Neural cell (in vitro differentiated cells): ENCODE data around the gene ZFYVE28. TPM values are rescaled to one million over a fixed set of nuclear protein-coding genes. Genes with fewer than 3 reads are reported as not detected.

ENCODE experiments used
- H2AFZ ChIP-seq: fragments of 200-600, 300-800 bp; sonication (generic), shearing (Covaris generic); 2 replicates; pipeline ENCODE4 v1.6.0; 2014; ENCODE audit warnings: low read depth, mild to moderate bottlenecking, antibody characterized with exemption, low read length, moderate library complexity
- H3F3A ChIP-seq: fragments of 200-600 bp; shearing (Covaris generic); 2 replicates; pipeline ENCODE4 v1.6.1; 2016; ENCODE audit warnings: mild to moderate bottlenecking, moderate library complexity, mixed read lengths, antibody characterized with exemption, low read length; ENCODE audit not compliant: insufficient read depth, poor library complexity, severe bottlenecking
- H3K27ac ChIP-seq: fragments of 200-600, 300-800 bp; sonication (generic), shearing (Covaris generic); 2 replicates; pipeline ENCODE4 v1.5.1; 2014; ENCODE audit warnings: mild to moderate bottlenecking, low read length, moderate library complexity
- H3K27me3 ChIP-seq: fragments of 300-800, 200-600 bp; sonication (generic), shearing (Covaris generic); 2 replicates; pipeline ENCODE4 v1.6.0; 2014; ENCODE audit warnings: mild to moderate bottlenecking, low read depth, low read length, moderate library complexity; ENCODE audit not compliant: insufficient read depth
- H3K36me3 ChIP-seq: fragments of 300-800, 200-600 bp; sonication (generic), shearing (Covaris generic); 2 replicates; pipeline ENCODE4 v1.5.1; 2014; ENCODE audit warnings: mild to moderate bottlenecking, antibody characterized with exemption, low read length, moderate library complexity; ENCODE audit not compliant: insufficient read depth
- H3K4me2 ChIP-seq: fragments of 300-800, 200-600 bp; sonication (generic), shearing (Covaris generic); 2 replicates; pipeline ENCODE4 v1.6.0; 2014; ENCODE audit warnings: mild to moderate bottlenecking, low read length
- H3K4me3 ChIP-seq: fragments of 300-800, 200-600 bp; sonication (generic), shearing (Covaris generic); 2 replicates; pipeline ENCODE4 v1.5.1; 2014; ENCODE audit warnings: mild to moderate bottlenecking, low read length, moderate library complexity
- H3K79me2 ChIP-seq: fragments of 200-600 bp; shearing (Covaris generic); replicated peaks from 2 replicates; pipeline ENCODE4 v1.6.0; 2014; ENCODE audit warnings: mild to moderate bottlenecking, low read length, moderate library complexity; ENCODE audit not compliant: insufficient read depth
- H3K9ac ChIP-seq: fragments of 300-800, 200-600 bp; sonication (generic), shearing (Covaris generic); 2 replicates; pipeline ENCODE4 v1.6.1; 2016; ENCODE audit warnings: mild to moderate bottlenecking, low read length, mixed read lengths
- H3K9me2 ChIP-seq: fragments of 200-600 bp; shearing (Covaris generic); 2 replicates; pipeline ENCODE4 v1.6.1; 2016; ENCODE audit warnings: mild to moderate bottlenecking, low read length, mixed read lengths; ENCODE audit not compliant: insufficient read depth
- H3K9me3 ChIP-seq: fragments of 200-600, 300-800 bp; sonication (generic), shearing (Covaris generic); 2 replicates; pipeline ENCODE4 v1.6.1; 2016; ENCODE audit warnings: mild to moderate bottlenecking, mixed run types, low read length, moderate library complexity, mixed read lengths
- H4K20me1 ChIP-seq: fragments of 200-600 bp; shearing (Covaris generic); 2 replicates; pipeline ENCODE4 v1.6.1; 2016; ENCODE audit warnings: mild to moderate bottlenecking, mixed run types; ENCODE audit not compliant: insufficient read depth
- EP300 ChIP-seq: fragments of 450-650 bp; conservative IDR thresholded peaks from 2 replicates; pipeline ENCODE4 v1.6.1; 2014; ENCODE audit warnings: antibody characterized with exemption, mild to moderate bottlenecking, moderate library complexity; ENCODE audit not compliant: poor library complexity, severe bottlenecking
- EZH2 ChIP-seq: fragments of 200-600, 300-800 bp; shearing (Covaris generic), sonication (generic); IDR thresholded peaks from 2 replicates; pipeline ENCODE4 v1.6.1; 2014; ENCODE audit warnings: antibody characterized with exemption, low read length, borderline replicate concordance, mild to moderate bottlenecking; ENCODE audit not compliant: insufficient read depth, poor library complexity, severe bottlenecking
- MXI1 ChIP-seq: fragments of 450-650 bp; conservative IDR thresholded peaks from 2 replicates; pipeline ENCODE4 v1.6.1; 2014; ENCODE audit warnings: antibody characterized with exemption, mild to moderate bottlenecking; ENCODE audit not compliant: poor library complexity, severe bottlenecking
- POLR2AphosphoS5 ChIP-seq: IDR thresholded peaks from 2 replicates; pipeline ENCODE4 v1.6.1; 2012
- RAD21 ChIP-seq: fragments of 450-650 bp; conservative IDR thresholded peaks from 2 replicates; pipeline ENCODE4 v1.6.1; 2014; ENCODE audit warnings: antibody characterized with exemption, mild to moderate bottlenecking, moderate library complexity
- SMC3 ChIP-seq: fragments of 450-650 bp; conservative IDR thresholded peaks from 2 replicates; pipeline ENCODE4 v1.6.1; 2014; ENCODE audit warnings: antibody characterized with exemption, mild to moderate bottlenecking, moderate library complexity; ENCODE audit not compliant: poor library complexity
- TAF1 ChIP-seq: IDR thresholded peaks from 2 replicates; pipeline ENCODE4 v1.6.1; 2012; ENCODE audit warnings: low read depth
- polyA plus RNA-seq: library from polyadenylated mRNA; depleted of rRNA; stranded (reverse); fragments of >200 nt; gene quantifications from 2 replicates; pipeline ENCODE4 v1.2.3, GENCODE V29; 2014
- TF ChIP-seq, protein P1 (sequence below): IDR thresholded peaks from 2 replicates; pipeline ENCODE4 v1.6.1; 2012; ENCODE audit warnings: borderline replicate concordance
- TF ChIP-seq, protein P2 (sequence below): fragments of 450-650 bp; IDR thresholded peaks from 2 replicates; pipeline ENCODE4 v1.5.1; 2014; ENCODE audit warnings: antibody characterized with exemption, mild to moderate bottlenecking, moderate library complexity; ENCODE audit not compliant: poor library complexity, severe bottlenecking

Gene ZFYVE28
- polyA plus RNA-seq, 1 donor from 2014 or later = 2.4 TPM

DNA sequence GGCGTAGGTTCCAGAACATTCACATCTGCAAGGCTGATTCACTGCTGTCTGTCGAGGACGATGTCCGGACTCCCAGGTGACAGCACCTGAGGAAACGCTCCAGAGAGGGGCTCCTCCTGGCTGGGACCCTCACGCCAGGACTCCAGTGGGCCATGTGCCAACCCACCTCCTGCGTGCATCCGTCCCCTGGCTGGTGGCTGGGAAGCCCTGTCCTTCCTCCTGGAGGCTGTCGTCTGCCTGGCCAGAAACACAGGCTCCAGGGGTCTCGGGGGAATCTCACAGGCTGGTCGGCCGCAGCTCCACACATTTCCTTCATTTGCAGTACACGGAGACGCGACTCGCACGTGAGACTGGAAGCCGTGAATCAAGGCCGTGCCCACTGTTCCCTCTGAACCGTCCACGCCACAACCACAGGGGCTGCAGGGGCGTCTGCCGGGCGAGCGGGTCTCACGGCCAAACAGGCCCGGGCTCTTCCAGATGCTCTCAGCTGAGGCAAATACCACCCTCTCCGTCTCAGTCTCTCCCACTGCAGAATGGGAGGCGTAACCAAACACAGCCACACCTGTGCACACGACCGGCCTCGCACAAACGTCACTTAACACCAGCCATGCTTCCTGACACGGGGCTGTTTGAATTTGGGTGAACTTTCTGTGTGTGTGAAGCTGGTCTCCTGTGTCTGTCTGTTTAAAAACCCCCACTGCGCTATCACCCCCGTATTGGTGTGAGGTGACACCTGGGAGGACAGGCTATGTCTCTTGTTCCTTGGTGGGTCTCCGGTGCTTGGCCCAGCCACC, 117.8 kb downstream of the ZFYVE28 start:
- no peak overlapping the region for H3K4me2 ChIP-seq
- TF ChIP-seq SMC3 = no peak
- TF ChIP-seq, protein P1, sequence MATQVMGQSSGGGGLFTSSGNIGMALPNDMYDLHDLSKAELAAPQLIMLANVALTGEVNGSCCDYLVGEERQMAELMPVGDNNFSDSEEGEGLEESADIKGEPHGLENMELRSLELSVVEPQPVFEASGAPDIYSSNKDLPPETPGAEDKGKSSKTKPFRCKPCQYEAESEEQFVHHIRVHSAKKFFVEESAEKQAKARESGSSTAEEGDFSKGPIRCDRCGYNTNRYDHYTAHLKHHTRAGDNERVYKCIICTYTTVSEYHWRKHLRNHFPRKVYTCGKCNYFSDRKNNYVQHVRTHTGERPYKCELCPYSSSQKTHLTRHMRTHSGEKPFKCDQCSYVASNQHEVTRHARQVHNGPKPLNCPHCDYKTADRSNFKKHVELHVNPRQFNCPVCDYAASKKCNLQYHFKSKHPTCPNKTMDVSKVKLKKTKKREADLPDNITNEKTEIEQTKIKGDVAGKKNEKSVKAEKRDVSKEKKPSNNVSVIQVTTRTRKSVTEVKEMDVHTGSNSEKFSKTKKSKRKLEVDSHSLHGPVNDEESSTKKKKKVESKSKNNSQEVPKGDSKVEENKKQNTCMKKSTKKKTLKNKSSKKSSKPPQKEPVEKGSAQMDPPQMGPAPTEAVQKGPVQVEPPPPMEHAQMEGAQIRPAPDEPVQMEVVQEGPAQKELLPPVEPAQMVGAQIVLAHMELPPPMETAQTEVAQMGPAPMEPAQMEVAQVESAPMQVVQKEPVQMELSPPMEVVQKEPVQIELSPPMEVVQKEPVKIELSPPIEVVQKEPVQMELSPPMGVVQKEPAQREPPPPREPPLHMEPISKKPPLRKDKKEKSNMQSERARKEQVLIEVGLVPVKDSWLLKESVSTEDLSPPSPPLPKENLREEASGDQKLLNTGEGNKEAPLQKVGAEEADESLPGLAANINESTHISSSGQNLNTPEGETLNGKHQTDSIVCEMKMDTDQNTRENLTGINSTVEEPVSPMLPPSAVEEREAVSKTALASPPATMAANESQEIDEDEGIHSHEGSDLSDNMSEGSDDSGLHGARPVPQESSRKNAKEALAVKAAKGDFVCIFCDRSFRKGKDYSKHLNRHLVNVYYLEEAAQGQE = no peak
- TF ChIP-seq MXI1 = no peak
- no peak for TF ChIP-seq EP300
- TF ChIP-seq POLR2AphosphoS5 = no peak
- TF ChIP-seq EZH2 = no peak
- no peak for TF ChIP-seq TAF1
- no peak for TF ChIP-seq RAD21
- TF ChIP-seq, protein P2, sequence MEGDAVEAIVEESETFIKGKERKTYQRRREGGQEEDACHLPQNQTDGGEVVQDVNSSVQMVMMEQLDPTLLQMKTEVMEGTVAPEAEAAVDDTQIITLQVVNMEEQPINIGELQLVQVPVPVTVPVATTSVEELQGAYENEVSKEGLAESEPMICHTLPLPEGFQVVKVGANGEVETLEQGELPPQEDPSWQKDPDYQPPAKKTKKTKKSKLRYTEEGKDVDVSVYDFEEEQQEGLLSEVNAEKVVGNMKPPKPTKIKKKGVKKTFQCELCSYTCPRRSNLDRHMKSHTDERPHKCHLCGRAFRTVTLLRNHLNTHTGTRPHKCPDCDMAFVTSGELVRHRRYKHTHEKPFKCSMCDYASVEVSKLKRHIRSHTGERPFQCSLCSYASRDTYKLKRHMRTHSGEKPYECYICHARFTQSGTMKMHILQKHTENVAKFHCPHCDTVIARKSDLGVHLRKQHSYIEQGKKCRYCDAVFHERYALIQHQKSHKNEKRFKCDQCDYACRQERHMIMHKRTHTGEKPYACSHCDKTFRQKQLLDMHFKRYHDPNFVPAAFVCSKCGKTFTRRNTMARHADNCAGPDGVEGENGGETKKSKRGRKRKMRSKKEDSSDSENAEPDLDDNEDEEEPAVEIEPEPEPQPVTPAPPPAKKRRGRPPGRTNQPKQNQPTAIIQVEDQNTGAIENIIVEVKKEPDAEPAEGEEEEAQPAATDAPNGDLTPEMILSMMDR = no peak
- no peaks in the 10 kb centered on the region for H3K27me3 ChIP-seq
- H3K9ac ChIP-seq = no peak overlapping the region
- no peak overlapping the region for H2AFZ ChIP-seq
- no peaks in the 10 kb centered on the region for H3K79me2 ChIP-seq
- H3K27ac ChIP-seq = no peak overlapping the region
- H3K9me3 ChIP-seq = no peaks in the 10 kb centered on the region
- no peak overlapping the region for H3K4me3 ChIP-seq
- H4K20me1 ChIP-seq = no peaks in the 10 kb centered on the region
- H3K36me3 ChIP-seq = no peaks in the 10 kb centered on the region
- H3K9me2 ChIP-seq = no peaks in the 10 kb centered on the region
- H3F3A ChIP-seq = no peaks in the 10 kb centered on the region

DNA sequence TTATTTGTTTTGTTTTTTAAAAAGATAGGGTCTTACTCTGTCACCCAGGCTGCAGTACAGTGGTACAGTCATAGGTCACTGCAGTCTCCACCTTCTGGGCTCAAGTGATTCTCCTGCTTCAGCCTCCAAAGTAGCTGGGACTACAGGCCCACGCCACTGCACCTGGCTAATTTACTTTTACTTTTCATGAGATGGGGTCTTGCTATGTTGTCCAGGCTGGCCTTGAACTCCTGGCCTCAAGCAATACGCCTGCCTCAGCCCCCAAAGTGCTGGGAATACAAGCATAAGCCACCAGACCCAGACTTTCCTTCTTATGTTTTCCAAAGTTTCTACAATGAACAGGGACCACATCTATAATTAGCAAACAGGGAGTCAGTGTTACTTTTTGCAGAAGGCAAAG, 118.7 kb downstream of the ZFYVE28 start:
- H3K9ac ChIP-seq = no peak overlapping the region
- H3K4me2 ChIP-seq = no peak overlapping the region
- no peaks in the 10 kb centered on the region for H3K9me2 ChIP-seq
- H3K36me3 ChIP-seq = no peaks in the 10 kb centered on the region
- no peaks in the 10 kb centered on the region for H4K20me1 ChIP-seq
- no peak overlapping the region for H3K27ac ChIP-seq
- TF ChIP-seq, protein P2 = no peak
- TF ChIP-seq, protein P1 = no peak
- no peak for TF ChIP-seq TAF1
- no peak for TF ChIP-seq EZH2
- TF ChIP-seq SMC3 = no peak
- no peak for TF ChIP-seq POLR2AphosphoS5
- TF ChIP-seq EP300 = no peak
- no peak for TF ChIP-seq MXI1
- TF ChIP-seq RAD21 = no peak
- no peaks in the 10 kb centered on the region for H3K79me2 ChIP-seq
- no peaks in the 10 kb centered on the region for H3F3A ChIP-seq
- H2AFZ ChIP-seq = no peak overlapping the region
- no peaks in the 10 kb centered on the region for H3K27me3 ChIP-seq
- H3K9me3 ChIP-seq = no peaks in the 10 kb centered on the region
- H3K4me3 ChIP-seq = no peak overlapping the region
